ENCODE data around the gene VWF. TPM values are rescaled to one million over a fixed set of nuclear protein-coding genes. Genes with fewer than 3 reads are reported as not detected.

VWF gene
- total RNA-seq, 6 experiments from 2014 or later: 5.7 to 16.6 (median 9.6) TPM

- TF ChIP-seq POLR2A (IDR thresholded peaks at IDR 0.05) (no peak), CTCF (IDR thresholded peaks at IDR 0.05) (no peak)
- H3K27ac ChIP-seq: no peak overlapping the region
- H3K27me3 ChIP-seq: no peaks in the 10 kb centered on the region
- no peak overlapping the region for H3K4me3 ChIP-seq
- intact Hi-C loops (cut with DNase I): loop anchor here (5.0 to 10.0 kb wide), 2 partner anchors 47 to 49 kb away; no protein-coding TSS in a partner anchor
- peaks cover 0 to 13% (median 2%) of the 10 kb centered on the region in 4 donors for H3K4me1 ChIP-seq
- no peak for ATAC-seq
- H3K36me3 ChIP-seq: no peaks in the 10 kb centered on the region
- DNase-seq: no peak
- 51% methylated on average over 7 of the region's 10 CpGs for WGBS (ENCODE audit: insufficient coverage, low coverage, low lambda C conversion rate, missing lambda C conversion rate)
- H3K9me3 ChIP-seq: no peaks in the 10 kb centered on the region
Observed at GRCh38 chr12:5988088-5988487, 136.4 kb downstream of the VWF start.

- no peak overlapping the region for H3K27ac ChIP-seq
- no peak for DNase-seq
- H3K27me3 ChIP-seq: no peaks in the 10 kb centered on the region
- TF ChIP-seq POLR2A (IDR thresholded peaks at IDR 0.05): no peak
- no peak for TF ChIP-seq CTCF (IDR thresholded peaks at IDR 0.05)
- peaks cover 0 to 13% (median 2%) of the 10 kb centered on the region in 4 donors for H3K4me1 ChIP-seq
- no peak overlapping the region for H3K4me3 ChIP-seq
- intact Hi-C loops (cut with DNase I): loop anchor here (5.0 to 10.0 kb wide), 2 partner anchors 47 to 50 kb away; no protein-coding TSS in a partner anchor
- no peaks in the 10 kb centered on the region for H3K36me3 ChIP-seq
- H3K9me3 ChIP-seq: no peaks in the 10 kb centered on the region
- ATAC-seq: no peak
- WGBS (ENCODE audit: insufficient coverage, low coverage, low lambda C conversion rate, missing lambda C conversion rate): 67% methylated on average over 4 of the region's 5 CpGs
Observed at GRCh38 chr12:5987573-5987972, 136.9 kb downstream of the VWF start.

GRCh38 chr12:5985471-5985870 lies 139.0 kb downstream of the VWF start:
- H3K27me3 ChIP-seq: no peaks in the 10 kb centered on the region
- no peak for TF ChIP-seq CTCF (IDR thresholded peaks at IDR 0.05)
- no peak for TF ChIP-seq POLR2A (IDR thresholded peaks at IDR 0.05)
- no peaks in the 10 kb centered on the region for H3K9me3 ChIP-seq
- H3K4me3 ChIP-seq: no peak overlapping the region
- 80% methylated on average over 3 of the region's 8 CpGs for WGBS (ENCODE audit: insufficient coverage, low coverage, low lambda C conversion rate, missing lambda C conversion rate)
- H3K27ac ChIP-seq: no peak overlapping the region
- H3K36me3 ChIP-seq: no peaks in the 10 kb centered on the region
- intact Hi-C loops (cut with DNase I): loop anchor here (5.0 to 10.0 kb wide), 2 partner anchors 49 to 52 kb away; no protein-coding TSS in a partner anchor
- peaks cover 0 to 13% (median 2%) of the 10 kb centered on the region in 4 donors for H3K4me1 ChIP-seq
- ATAC-seq (peak; percentile 21 to 75 (median 60)), DNase-seq (peak in 1 of 3 donors; percentile 68)

GRCh38 chr12:5984873-5985272 lies 139.6 kb downstream of the VWF start:
- DNase-seq: no peak

More at GRCh38 chr12:5984873-5985272, 139.6 kb downstream of the VWF start:
- Histone ChIP-seq H3K27me3 (no peaks in the 10 kb centered on the region), H3K4me1 (peaks cover 0 to 13% (median 2%) of the 10 kb centered on the region in 4 donors), H3K4me3 (no peak overlapping the region), H3K27ac (no peak overlapping the region), H3K36me3 (no peaks in the 10 kb centered on the region), H3K9me3 (no peaks in the 10 kb centered on the region)
- ATAC-seq: no peak
- TF ChIP-seq POLR2A (IDR thresholded peaks at IDR 0.05): no peak
- no peak for TF ChIP-seq CTCF (IDR thresholded peaks at IDR 0.05)
- intact Hi-C loops (cut with DNase I): loop anchor here (5.0 to 10.0 kb wide), 2 partner anchors 50 to 52 kb away; no protein-coding TSS in a partner anchor
- WGBS (ENCODE audit: insufficient coverage, low coverage, low lambda C conversion rate, missing lambda C conversion rate): 75% methylated on average over 6 of the region's 9 CpGs

All from right lobe of liver (tissue), 6 donors.